HG02623 (cell line): ENCODE results near the gene MAST3.

Source experiments
- ATAC-seq: cut with Tn5 transposase; IDR thresholded peaks from one replicate; pipeline ENCODE4 v1.9.1; 2021; ENCODE audit warnings: moderate library complexity; ENCODE audit not compliant: unreplicated experiment

Gene MAST3

GRCh38 chr19:18097217-18097992 is at the start of gene MAST3:
MAST3 (plus strand) TSS chr19:18097778; CDS start chr19:18097793, 15 bp downstream.
- ATAC-seq, result peak; percentile 51

- ATAC-seq, result no peak
Observed at GRCh38 chr19:18049385-18049784, 48.2 kb upstream of the MAST3 start.

GRCh38 chr19:18051887-18052286 is 45.7 kb upstream of the MAST3 start:
- ATAC-seq, result no peak

- ATAC-seq, result no peak
Observed at GRCh38 chr19:18053576-18054219, 43.9 kb upstream of the MAST3 start.

- no peak for ATAC-seq
Observed at GRCh38 chr19:18055967-18056366, 41.6 kb upstream of the MAST3 start.

- no peak for ATAC-seq
Observed at GRCh38 chr19:18057557-18057956, 40.0 kb upstream of the MAST3 start.

GRCh38 chr19:18058208-18059009 is 39.2 kb upstream of the MAST3 start:
- ATAC-seq, result no peak

- ATAC-seq, result no peak
Observed at GRCh38 chr19:18059297-18059696, 38.3 kb upstream of the MAST3 start.

GRCh38 chr19:18059902-18060301 is 37.7 kb upstream of the MAST3 start:
- ATAC-seq, result no peak

GRCh38 chr19:18060472-18060871 is 37.1 kb upstream of the MAST3 start:
- no peak for ATAC-seq

- ATAC-seq, result no peak
Observed at GRCh38 chr19:18062028-18062427, 35.5 kb upstream of the MAST3 start.

GRCh38 chr19:18063463-18063862 is 34.1 kb upstream of the MAST3 start:
- no peak for ATAC-seq

GRCh38 chr19:18065173-18065495 is 32.4 kb upstream of the MAST3 start:
- ATAC-seq, result no peak

- ATAC-seq, result no peak
Observed at GRCh38 chr19:18068395-18068794, 29.2 kb upstream of the MAST3 start.

GRCh38 chr19:18069383-18069782 is 28.2 kb upstream of the MAST3 start:
- no peak for ATAC-seq

- no peak for ATAC-seq
Observed at GRCh38 chr19:18070181-18070580, 27.4 kb upstream of the MAST3 start.

GRCh38 chr19:18072335-18072734 is 25.2 kb upstream of the MAST3 start:
- ATAC-seq, result no peak

GRCh38 chr19:18073197-18073596 is 24.4 kb upstream of the MAST3 start:
- ATAC-seq, result no peak

- no peak for ATAC-seq
Observed at GRCh38 chr19:18074192-18074591, 23.4 kb upstream of the MAST3 start.

- no peak for ATAC-seq
Observed at GRCh38 chr19:18083929-18084684, 13.5 kb upstream of the MAST3 start.
